IPS-20b (cell line): ENCODE measurements around the gene DNAJC18.

Source experiments
- H3K27ac ChIP-seq: one replicate; pipeline ENCODE4 v1.5.1; 2013; ENCODE audit warnings: low read length
- H3K27me3 ChIP-seq: 2 replicates; pipeline ENCODE4 v1.6.1; 2013; ENCODE audit warnings: mild to moderate bottlenecking, low read length, inconsistent platforms; ENCODE audit not compliant: insufficient read depth
- H3K36me3 ChIP-seq: 2 replicates; pipeline ENCODE4 v1.6.1; 2013; ENCODE audit warnings: low read depth, mild to moderate bottlenecking, inconsistent platforms, low read length, moderate library complexity; ENCODE audit not compliant: insufficient read depth
- H3K4me1 ChIP-seq: 2 replicates; pipeline ENCODE4 v1.6.1; 2013; ENCODE audit warnings: mild to moderate bottlenecking, control low read depth, inconsistent platforms, low read length, moderate library complexity; ENCODE audit not compliant: insufficient read depth
- H3K4me3 ChIP-seq: 2 replicates; pipeline ENCODE4 v1.5.1; 2013; ENCODE audit warnings: mild to moderate bottlenecking, low read length, inconsistent platforms
- H3K9ac ChIP-seq: 2 replicates; pipeline ENCODE4 v1.6.1; 2013; ENCODE audit warnings: low read depth, mild to moderate bottlenecking, inconsistent platforms, low read length, moderate library complexity
- H3K9me3 ChIP-seq: 2 replicates; pipeline ENCODE4 v1.6.1; 2013; ENCODE audit warnings: mild to moderate bottlenecking, low read depth, low read length, inconsistent platforms; ENCODE audit not compliant: insufficient read depth

Gene DNAJC18

GRCh38 chr5:139397921-139398320, 41.4 kb downstream of the DNAJC18 start:
- H3K27ac ChIP-seq: no peak overlapping the region
- H3K4me3 ChIP-seq: no peak overlapping the region
- peaks cover 34% of the 10 kb centered on the region for H3K27me3 ChIP-seq
- H3K9ac ChIP-seq: no peak overlapping the region
- H3K9me3 ChIP-seq: no peaks in the 10 kb centered on the region
- H3K36me3 ChIP-seq: peaks cover 16% of the 10 kb centered on the region
- peaks cover 8% of the 10 kb centered on the region; the same call in 1 of the 2 replicates for H3K4me1 ChIP-seq

- Histone ChIP-seq H3K4me1 (peaks cover 7% of the 10 kb centered on the region; the same call in 1 of the 2 replicates), H3K27me3 (peaks cover 46% of the 10 kb centered on the region), H3K9me3 (no peaks in the 10 kb centered on the region), H3K9ac (no peak overlapping the region), H3K4me3 (no peak overlapping the region), H3K36me3 (peaks cover 16% of the 10 kb centered on the region), H3K27ac (no peak overlapping the region)
Observed at GRCh38 chr5:139396691-139397090, 42.6 kb downstream of the DNAJC18 start.

GRCh38 chr5:139395844-139396640, 43.3 kb downstream of the DNAJC18 start:
- no peaks in the 10 kb centered on the region for H3K9me3 ChIP-seq
- peaks cover 10% of the 10 kb centered on the region for H3K36me3 ChIP-seq
- peaks cover 7% of the 10 kb centered on the region; the same call in 1 of the 2 replicates for H3K4me1 ChIP-seq
- H3K9ac ChIP-seq: no peak overlapping the region
- no peak overlapping the region for H3K4me3 ChIP-seq
- H3K27ac ChIP-seq: no peak overlapping the region
- H3K27me3 ChIP-seq: peaks cover 53% of the 10 kb centered on the region

GRCh38 chr5:139394654-139395566, 44.4 kb downstream of the DNAJC18 start, which contains the start of gene PROB1:
PROB1 (minus strand) TSS chr5:139395104; CDS start chr5:139395081, 23 bp downstream.
- Histone ChIP-seq H3K9ac (no peak within 1 kb of the TSS), H3K36me3 (0 out of 2 replicates have a peak, but pooled peaks cover 6% of the 10 kb centered on the region), H3K27me3 (peaks cover 56% of the 10 kb centered on the region), H3K4me3 (peak within 1 kb of the TSS; percentile 66), H3K9me3 (no peaks in the 10 kb centered on the region), H3K4me1 (peaks cover 7% of the 10 kb centered on the region; the same call in 1 of the 2 replicates), H3K27ac (no peak within 1 kb of the TSS)

- Histone ChIP-seq H3K9me3 (no peaks in the 10 kb centered on the region), H3K27me3 (peaks cover 56% of the 10 kb centered on the region), H3K36me3 (no peaks in the 10 kb centered on the region), H3K9ac (no peak overlapping the region), H3K4me1 (peaks cover 7% of the 10 kb centered on the region; the same call in 1 of the 2 replicates), H3K4me3 (peak overlapping the region; percentile 66), H3K27ac (no peak overlapping the region)
Observed at GRCh38 chr5:139394123-139394653, 45.1 kb downstream of the DNAJC18 start.

GRCh38 chr5:139393497-139394122, 45.7 kb downstream of the DNAJC18 start:
- no peak overlapping the region for H3K27ac ChIP-seq
- peaks cover 7% of the 10 kb centered on the region; the same call in 1 of the 2 replicates for H3K4me1 ChIP-seq
- peaks cover 56% of the 10 kb centered on the region for H3K27me3 ChIP-seq
- H3K4me3 ChIP-seq: peak overlapping the region; percentile 66
- peak overlapping the region; percentile 34; the same call in 1 of the 2 replicates for H3K9ac ChIP-seq
- H3K36me3 ChIP-seq: no peaks in the 10 kb centered on the region
- no peaks in the 10 kb centered on the region for H3K9me3 ChIP-seq

- Histone ChIP-seq H3K9ac (peak overlapping the region; percentile 34; the same call in 1 of the 2 replicates), H3K36me3 (no peaks in the 10 kb centered on the region), H3K9me3 (no peaks in the 10 kb centered on the region), H3K4me3 (peak overlapping the region; percentile 66), H3K4me1 (peaks cover 14% of the 10 kb centered on the region; the same call in 1 of the 2 replicates), H3K27ac (no peak overlapping the region), H3K27me3 (peaks cover 56% of the 10 kb centered on the region)
Observed at GRCh38 chr5:139392678-139393496, 46.4 kb downstream of the DNAJC18 start.

GRCh38 chr5:139392324-139392677, 47.0 kb downstream of the DNAJC18 start:
- H3K27ac ChIP-seq: no peak overlapping the region
- H3K4me1 ChIP-seq: peaks cover 16% of the 10 kb centered on the region; the same call in 1 of the 2 replicates
- no peak overlapping the region for H3K9ac ChIP-seq

GRCh38 chr5:139391570-139392323, 47.6 kb downstream of the DNAJC18 start:
- H3K4me1 ChIP-seq: peaks cover 16% of the 10 kb centered on the region; the same call in 1 of the 2 replicates
- no peak overlapping the region for H3K27ac ChIP-seq
- H3K27me3 ChIP-seq: peaks cover 56% of the 10 kb centered on the region
- no peak overlapping the region for H3K9ac ChIP-seq
- H3K4me3 ChIP-seq: peak overlapping the region; percentile 66; the same call in 1 of the 2 replicates
- no peaks in the 10 kb centered on the region for H3K9me3 ChIP-seq
- no peaks in the 10 kb centered on the region for H3K36me3 ChIP-seq

More at GRCh38 chr5:139392324-139392677, 47.0 kb downstream of the DNAJC18 start:
- Histone ChIP-seq H3K27me3 (peaks cover 56% of the 10 kb centered on the region), H3K4me3 (peak overlapping the region; percentile 66; the same call in 1 of the 2 replicates), H3K9me3 (no peaks in the 10 kb centered on the region), H3K36me3 (no peaks in the 10 kb centered on the region)
